Bronchial epithelial cell (primary cell): ENCODE measurements around the gene PHIP. TPM values are rescaled to one million over a fixed set of nuclear protein-coding genes. Genes with fewer than 3 reads are reported as not detected.

Experiments used
- DNase-seq: peaks from one replicate; pipeline ENCODE4 v3.0.0-alpha.2; 2010; ENCODE audit warnings: low read depth
- FAIRE-seq: peaks from 2 replicates; lab custom pipeline; 2011; peaks lifted over from hg19 to GRCh38; lab: Jason Lieb, UNC
- H3K27me3 ChIP-seq: 2 replicates; pipeline ENCODE4 v1.5.1; 2011; ENCODE audit warnings: low read length; ENCODE audit not compliant: control insufficient read depth, insufficient read depth
- H3K36me3 ChIP-seq: 2 replicates; pipeline ENCODE4 v1.5.1; 2011; ENCODE audit warnings: low read length; ENCODE audit not compliant: control insufficient read depth, insufficient read depth
- H3K4me3 ChIP-seq: 2 replicates; pipeline ENCODE4 v1.5.1; 2011; ENCODE audit warnings: mild to moderate bottlenecking, low read depth, low read length, control low read depth
- CTCF ChIP-seq: IDR thresholded peaks from 2 replicates; pipeline ENCODE4 v1.5.1; 2011; ENCODE audit warnings: mild to moderate bottlenecking, moderate library complexity, low read length, control low read depth, inconsistent platforms; ENCODE audit not compliant: insufficient read depth, severe bottlenecking
- total RNA-seq: library from RNA; depleted of rRNA; stranded (reverse); fragments of >200 nt; gene quantifications from 2 replicates; pipeline ENCODE4 v1.2.1, GENCODE V29; 2014

PHIP gene
- total RNA-seq, 1 donor from 2014 or later, result 13.2 TPM

DNA sequence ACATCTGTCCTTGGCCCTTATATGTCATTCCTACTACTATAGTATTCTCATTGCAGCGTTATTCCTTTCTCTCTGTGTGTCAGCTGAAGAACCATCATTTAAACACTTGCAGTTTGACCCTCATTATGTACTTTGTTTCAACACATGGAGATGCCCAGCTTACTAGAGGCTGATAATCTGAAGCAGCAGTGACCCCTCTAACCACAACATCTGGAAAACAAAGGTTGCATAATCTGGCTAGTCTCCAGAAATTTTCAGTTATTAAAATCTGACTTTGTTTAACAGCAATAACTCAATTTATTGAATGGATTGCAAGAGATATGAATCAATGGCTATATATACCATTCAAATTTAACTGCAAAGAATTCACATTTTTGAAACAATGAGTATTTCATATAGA is 6.6 kb upstream of the PHIP start:
- Histone ChIP-seq H3K36me3 (no peaks in the 10 kb centered on the region), H3K27me3 (no peaks in the 10 kb centered on the region), H3K4me3 (no peak overlapping the region)
- DNase-seq, result no peak
- FAIRE-seq, result no peak
- no peak for TF ChIP-seq CTCF

- H3K36me3 ChIP-seq, result no peaks in the 10 kb centered on the region
- no peaks in the 10 kb centered on the region for H3K27me3 ChIP-seq
- no peak for FAIRE-seq
- no peak for DNase-seq
- no peak for TF ChIP-seq CTCF
- no peak overlapping the region for H3K4me3 ChIP-seq
Measured at GRCh38 chr6:79082304-79082703, 4.2 kb upstream of the PHIP start.

DNA sequence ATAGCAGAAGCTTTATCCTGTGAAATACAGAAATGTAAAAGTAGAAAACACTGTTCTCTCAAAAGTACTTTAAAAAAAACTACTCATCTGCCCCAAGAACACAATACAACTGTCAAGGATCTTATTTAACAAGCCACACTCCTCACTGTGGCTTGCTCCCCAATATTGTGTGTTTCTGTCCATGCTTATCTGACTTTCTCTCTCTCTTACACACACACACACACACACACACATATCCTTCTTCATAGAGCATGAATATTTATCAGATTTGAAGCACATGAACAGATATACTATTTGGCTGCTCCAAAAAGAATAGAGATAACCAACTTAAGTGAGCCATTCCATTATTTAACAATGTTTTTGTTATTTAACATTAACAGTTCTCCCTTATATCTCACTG is 3.6 kb upstream of the PHIP start:
- H3K4me3 ChIP-seq, result no peak overlapping the region
- no peak for FAIRE-seq
- no peak for TF ChIP-seq CTCF
- no peaks in the 10 kb centered on the region for H3K27me3 ChIP-seq
- no peak for DNase-seq
- H3K36me3 ChIP-seq, result no peaks in the 10 kb centered on the region

DNA sequence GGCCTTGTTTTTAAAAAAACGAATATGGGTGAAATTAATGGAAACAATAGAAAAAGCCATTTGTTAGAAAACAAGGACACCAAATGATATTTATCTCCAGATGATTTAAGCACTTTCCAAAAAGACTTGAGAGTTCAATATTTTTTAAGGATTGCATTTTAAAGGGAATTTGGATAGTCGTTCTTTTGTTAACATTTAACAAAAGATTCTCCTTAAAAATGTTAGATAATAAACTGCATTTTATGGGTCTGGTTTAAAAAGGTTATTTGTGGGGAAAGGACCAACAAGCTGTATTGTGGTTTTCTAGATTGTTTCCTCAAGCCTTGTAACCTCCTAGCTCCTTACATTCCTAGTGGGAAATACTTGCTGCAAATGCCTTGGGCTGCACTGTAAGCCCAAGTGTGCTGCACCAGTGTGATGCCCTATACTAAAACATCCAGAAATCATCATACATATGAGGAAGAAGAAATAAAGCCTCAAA is 1.5 kb upstream of the PHIP start:
- no peaks in the 10 kb centered on the region for H3K36me3 ChIP-seq
- no peak for TF ChIP-seq CTCF
- FAIRE-seq (no peak), DNase-seq (no peak)
- no peak overlapping the region for H3K4me3 ChIP-seq
- no peaks in the 10 kb centered on the region for H3K27me3 ChIP-seq

DNA sequence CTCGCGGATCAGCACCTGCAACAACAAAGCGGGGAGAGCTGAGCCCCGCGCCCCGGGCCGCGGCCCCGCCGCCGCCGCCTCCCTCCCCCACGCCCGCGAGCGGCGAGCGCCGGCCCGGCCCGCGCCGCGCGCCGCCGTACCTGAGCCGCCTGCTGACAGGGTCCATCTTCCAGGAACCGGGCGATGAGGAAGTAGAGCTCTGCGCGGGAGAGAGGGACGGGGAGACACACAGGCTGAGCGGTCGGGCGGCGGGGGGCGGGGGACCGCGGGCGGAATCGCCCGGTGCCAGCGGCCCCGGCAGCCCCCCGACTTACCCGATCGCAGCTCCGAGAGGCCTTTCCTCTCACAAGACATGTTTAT is 359 bp downstream of the PHIP start:
- DNase-seq, result no peak
- TF ChIP-seq CTCF, result no peak
- Histone ChIP-seq H3K4me3 (peak overlapping the region; percentile 86), H3K27me3 (no peaks in the 10 kb centered on the region), H3K36me3 (no peaks in the 10 kb centered on the region)
- FAIRE-seq, result no peak

GRCh38 chr6:79076782-79077641 is 1.0 kb downstream of the PHIP start:
- Histone ChIP-seq H3K36me3 (no peaks in the 10 kb centered on the region), H3K4me3 (peak overlapping the region; percentile 86), H3K27me3 (no peaks in the 10 kb centered on the region)
- DNase-seq (peak; percentile 89), FAIRE-seq (no peak)
- TF ChIP-seq CTCF, result peak; percentile 2
